ENCODE results near the gene IDI2.

Gene IDI2

DNA sequence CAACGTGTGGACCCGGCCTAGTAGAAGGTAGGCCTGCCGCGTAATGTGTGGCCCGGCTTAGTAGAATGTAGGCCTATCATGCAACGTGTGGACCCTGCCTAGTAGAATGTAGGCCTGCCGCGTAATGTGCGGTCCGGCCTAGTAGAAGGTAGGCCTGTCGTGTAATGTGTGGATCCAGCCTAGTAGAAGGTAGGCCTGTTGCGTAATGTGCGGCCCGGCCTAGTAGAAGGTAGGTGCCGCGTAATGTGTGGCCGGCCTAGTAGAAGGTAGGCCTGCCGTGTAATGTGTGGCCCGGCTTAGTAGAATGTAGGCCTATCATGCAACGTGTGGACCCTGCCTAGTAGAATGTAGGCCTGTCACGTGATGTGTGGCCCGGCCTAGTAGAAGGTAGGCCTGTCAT is 49.3 kb downstream of the IDI2 start:
- DNase-seq, result no peak

GRCh38 chr10:974785-975074 is 50.9 kb downstream of the IDI2 start:
- DNase-seq, result peak in 2 of 3 experiments; percentile 29 to 89

- DNase-seq, result peak; percentile 19 to 82 (median 69)
Measured at GRCh38 chr10:974038-974784, 51.4 kb downstream of the IDI2 start.

- DNase-seq, result no peak
Measured at GRCh38 chr10:972763-973162, 52.9 kb downstream of the IDI2 start.

GRCh38 chr10:971613-972012 is 54.0 kb downstream of the IDI2 start:
- peak in 2 of 3 experiments; percentile 17 to 55 for DNase-seq

DNA sequence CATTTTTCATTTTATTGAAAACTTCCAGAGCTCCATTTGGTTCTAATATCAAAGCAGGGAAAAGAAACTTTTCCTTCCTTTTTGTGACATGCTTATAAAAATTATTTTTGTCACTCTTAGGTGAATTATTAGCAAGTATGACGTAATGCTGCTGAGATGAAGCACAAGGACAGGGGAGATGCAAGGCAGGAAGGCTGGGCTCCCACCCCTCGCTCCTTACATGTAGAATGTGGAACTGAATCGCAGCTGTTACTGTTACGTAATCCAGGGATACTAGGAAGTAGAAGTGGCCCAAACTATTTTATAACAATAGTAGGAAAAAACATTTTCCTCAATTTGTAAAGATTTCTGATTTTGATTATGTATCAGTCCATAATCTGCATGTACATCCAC is 54.5 kb downstream of the IDI2 start:
- peak in 2 of 3 experiments; percentile 19 to 60 for DNase-seq

- DNase-seq, result peak; percentile 69 to 92 (median 89)
Measured at GRCh38 chr10:970311-971149, 55.1 kb downstream of the IDI2 start.

DNA sequence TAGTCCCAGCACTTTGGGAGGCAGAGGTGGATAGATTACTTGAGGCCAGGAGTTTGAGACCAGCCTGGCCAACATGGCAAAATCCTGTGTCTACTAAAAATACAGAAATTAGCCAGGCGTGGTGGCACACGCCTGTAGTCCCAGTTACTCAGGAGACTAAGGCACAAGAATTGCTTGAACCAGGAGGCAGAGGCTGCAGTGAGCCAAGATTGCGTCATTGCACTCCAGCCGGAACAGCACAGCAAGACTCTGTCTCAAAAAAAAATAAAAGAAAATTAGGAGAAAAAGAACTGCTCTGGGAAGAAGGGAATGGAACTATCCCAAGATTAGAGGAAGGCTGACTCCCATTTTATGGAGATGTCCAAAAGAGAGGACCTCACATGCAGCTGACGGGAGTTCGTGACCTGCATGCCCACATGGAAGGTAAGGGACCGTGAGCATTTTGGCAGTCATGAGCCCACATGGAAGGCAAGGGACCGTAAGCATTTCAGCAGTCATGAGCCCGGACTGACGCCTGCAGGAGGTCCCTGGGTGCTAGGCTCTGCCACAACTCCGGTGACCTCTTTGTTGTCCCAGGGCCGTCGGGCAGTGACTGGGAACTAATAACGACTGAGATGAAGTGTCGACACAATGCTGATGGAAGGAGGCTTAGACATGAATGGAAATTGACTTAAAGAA is 56.0 kb downstream of the IDI2 start:
- DNase-seq, result no peak
